Fibroblast of lung (primary cell): ENCODE measurements around the gene CARD18.

ENCODE experiments used
- EZH2 ChIP-seq: IDR thresholded peaks from 2 replicates; pipeline ENCODE4 v1.5.1; 2012; ENCODE audit warnings: low read length, control low read depth, mild to moderate bottlenecking; ENCODE audit errors: missing control alignments
- TF ChIP-seq, protein P1 (sequence below), 2 donors: IDR thresholded peaks in 1 of 2; conservative IDR thresholded peaks in 1 of 2; 1 replicate in 1 of 2; 2 replicates in 1 of 2; pipeline ENCODE4 v1.5.1; 2011 to 2012; ENCODE audit warnings: low read length in 2 of 2, control low read depth in 1 of 2, inconsistent platforms in 1 of 2, low read depth in 1 of 2, mild to moderate bottlenecking in 1 of 2

DNA sequence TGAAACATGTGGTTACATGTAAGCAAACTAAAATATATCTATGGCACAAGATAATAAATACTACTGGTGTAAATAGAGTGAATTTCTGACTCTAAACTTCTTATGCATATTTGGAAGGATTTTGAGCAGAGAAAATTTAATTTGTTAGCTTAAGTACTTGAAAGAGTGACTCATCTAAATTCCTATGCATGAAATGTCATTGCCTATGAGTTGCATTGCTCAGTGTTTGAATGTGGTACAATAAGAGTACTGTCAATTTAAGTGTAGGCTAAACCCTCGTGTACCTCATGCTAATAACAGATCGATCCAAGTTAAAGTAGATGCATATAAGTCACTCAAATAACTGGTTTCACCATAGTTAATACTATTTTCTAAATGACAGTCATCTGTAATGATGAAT lies 5.3 kb upstream of the CARD18 start:
- no peak for TF ChIP-seq EZH2
- TF ChIP-seq, protein P1, sequence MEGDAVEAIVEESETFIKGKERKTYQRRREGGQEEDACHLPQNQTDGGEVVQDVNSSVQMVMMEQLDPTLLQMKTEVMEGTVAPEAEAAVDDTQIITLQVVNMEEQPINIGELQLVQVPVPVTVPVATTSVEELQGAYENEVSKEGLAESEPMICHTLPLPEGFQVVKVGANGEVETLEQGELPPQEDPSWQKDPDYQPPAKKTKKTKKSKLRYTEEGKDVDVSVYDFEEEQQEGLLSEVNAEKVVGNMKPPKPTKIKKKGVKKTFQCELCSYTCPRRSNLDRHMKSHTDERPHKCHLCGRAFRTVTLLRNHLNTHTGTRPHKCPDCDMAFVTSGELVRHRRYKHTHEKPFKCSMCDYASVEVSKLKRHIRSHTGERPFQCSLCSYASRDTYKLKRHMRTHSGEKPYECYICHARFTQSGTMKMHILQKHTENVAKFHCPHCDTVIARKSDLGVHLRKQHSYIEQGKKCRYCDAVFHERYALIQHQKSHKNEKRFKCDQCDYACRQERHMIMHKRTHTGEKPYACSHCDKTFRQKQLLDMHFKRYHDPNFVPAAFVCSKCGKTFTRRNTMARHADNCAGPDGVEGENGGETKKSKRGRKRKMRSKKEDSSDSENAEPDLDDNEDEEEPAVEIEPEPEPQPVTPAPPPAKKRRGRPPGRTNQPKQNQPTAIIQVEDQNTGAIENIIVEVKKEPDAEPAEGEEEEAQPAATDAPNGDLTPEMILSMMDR (conservative IDR thresholded peaks at IDR 0.05 in 1 of 2, IDR thresholded peaks at IDR 0.05 in 1 of 2; ENCODE audit: low read depth in 1 of 2, low read length in 2 of 2): no peak
